ENCODE measurements around the gene MERTK. TPM values are rescaled to one million over a fixed set of nuclear protein-coding genes. Genes with fewer than 3 reads are reported as not detected.

Gene MERTK
- total RNA-seq, 1 donor from 2014 or later = 5.1 TPM

DNA sequence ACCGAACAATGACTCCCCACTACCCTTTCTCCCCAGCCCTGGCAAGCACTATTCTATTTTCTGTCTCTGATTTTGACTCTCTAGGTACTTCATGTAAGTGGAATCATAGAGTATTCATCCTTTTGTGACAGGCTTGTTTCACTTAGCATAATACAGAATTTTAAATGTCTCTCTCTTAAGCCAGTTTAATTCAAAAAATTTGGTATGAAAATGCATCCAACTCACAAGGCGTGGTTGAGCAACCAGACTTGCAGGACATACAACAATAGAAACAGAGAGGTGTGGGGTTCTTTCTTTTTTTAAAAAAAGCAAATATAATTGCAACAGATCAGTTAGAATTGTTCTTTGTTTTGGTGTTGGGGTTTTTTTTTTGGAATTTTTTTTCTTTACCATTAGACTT is 109.1 kb downstream of the MERTK start:
- H3K4me1 Mint-ChIP-seq (ENCODE audit: low read depth, unreplicated experiment) = no peaks in the 10 kb centered on the region
- H3K36me3 ChIP-seq (ENCODE audit: insufficient read depth, low read length) = no peaks in the 10 kb centered on the region
- H3K27ac Mint-ChIP-seq (ENCODE audit: unreplicated experiment) = no peak overlapping the region
- no peaks in the 10 kb centered on the region for H3K9me3 ChIP-seq (ENCODE audit: insufficient read depth, low read depth, low read length)
- no peak for TF ChIP-seq EZH2 (IDR thresholded peaks at IDR 0.05; ENCODE audit: insufficient read depth, low read length)
- TF ChIP-seq, protein P1, sequence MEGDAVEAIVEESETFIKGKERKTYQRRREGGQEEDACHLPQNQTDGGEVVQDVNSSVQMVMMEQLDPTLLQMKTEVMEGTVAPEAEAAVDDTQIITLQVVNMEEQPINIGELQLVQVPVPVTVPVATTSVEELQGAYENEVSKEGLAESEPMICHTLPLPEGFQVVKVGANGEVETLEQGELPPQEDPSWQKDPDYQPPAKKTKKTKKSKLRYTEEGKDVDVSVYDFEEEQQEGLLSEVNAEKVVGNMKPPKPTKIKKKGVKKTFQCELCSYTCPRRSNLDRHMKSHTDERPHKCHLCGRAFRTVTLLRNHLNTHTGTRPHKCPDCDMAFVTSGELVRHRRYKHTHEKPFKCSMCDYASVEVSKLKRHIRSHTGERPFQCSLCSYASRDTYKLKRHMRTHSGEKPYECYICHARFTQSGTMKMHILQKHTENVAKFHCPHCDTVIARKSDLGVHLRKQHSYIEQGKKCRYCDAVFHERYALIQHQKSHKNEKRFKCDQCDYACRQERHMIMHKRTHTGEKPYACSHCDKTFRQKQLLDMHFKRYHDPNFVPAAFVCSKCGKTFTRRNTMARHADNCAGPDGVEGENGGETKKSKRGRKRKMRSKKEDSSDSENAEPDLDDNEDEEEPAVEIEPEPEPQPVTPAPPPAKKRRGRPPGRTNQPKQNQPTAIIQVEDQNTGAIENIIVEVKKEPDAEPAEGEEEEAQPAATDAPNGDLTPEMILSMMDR (IDR thresholded peaks at IDR 0.05; ENCODE audit: insufficient read depth, low read depth, low read length) = no peak
- no peak overlapping the region for H3K4me3 Mint-ChIP-seq (ENCODE audit: unreplicated experiment)
- no peak overlapping the region for H3K27ac ChIP-seq (ENCODE audit: low read depth, low read length)
- no peaks in the 10 kb centered on the region for H3K27me3 Mint-ChIP-seq (ENCODE audit: low read depth, unreplicated experiment)
- H2AFZ ChIP-seq (ENCODE audit: low read depth, low read length) = no peak overlapping the region
- FAIRE-seq = no peak
- H3K4me1 ChIP-seq (ENCODE audit: insufficient read depth, low read length) = no peaks in the 10 kb centered on the region
- H3K27me3 ChIP-seq (ENCODE audit: insufficient read depth, low read length) = no peaks in the 10 kb centered on the region
- no peak overlapping the region for H3K9ac ChIP-seq (ENCODE audit: low read length)
- H3K79me2 ChIP-seq (ENCODE audit: insufficient read depth, low read length) = no peaks in the 10 kb centered on the region
- no peak overlapping the region for H3K4me3 ChIP-seq (ENCODE audit: insufficient read depth, low read depth, low read length)
- peaks cover 24% of the 10 kb centered on the region for H3K36me3 Mint-ChIP-seq (ENCODE audit: low read depth, unreplicated experiment)
- H3K4me2 ChIP-seq (ENCODE audit: low read length) = no peak overlapping the region
- no peaks in the 10 kb centered on the region for H4K20me1 ChIP-seq (ENCODE audit: insufficient read depth, low read length)
- DNase-seq (ENCODE audit: low read depth) = no peak
- H3K9me3 Mint-ChIP-seq (ENCODE audit: unreplicated experiment) = no peaks in the 10 kb centered on the region

DNA sequence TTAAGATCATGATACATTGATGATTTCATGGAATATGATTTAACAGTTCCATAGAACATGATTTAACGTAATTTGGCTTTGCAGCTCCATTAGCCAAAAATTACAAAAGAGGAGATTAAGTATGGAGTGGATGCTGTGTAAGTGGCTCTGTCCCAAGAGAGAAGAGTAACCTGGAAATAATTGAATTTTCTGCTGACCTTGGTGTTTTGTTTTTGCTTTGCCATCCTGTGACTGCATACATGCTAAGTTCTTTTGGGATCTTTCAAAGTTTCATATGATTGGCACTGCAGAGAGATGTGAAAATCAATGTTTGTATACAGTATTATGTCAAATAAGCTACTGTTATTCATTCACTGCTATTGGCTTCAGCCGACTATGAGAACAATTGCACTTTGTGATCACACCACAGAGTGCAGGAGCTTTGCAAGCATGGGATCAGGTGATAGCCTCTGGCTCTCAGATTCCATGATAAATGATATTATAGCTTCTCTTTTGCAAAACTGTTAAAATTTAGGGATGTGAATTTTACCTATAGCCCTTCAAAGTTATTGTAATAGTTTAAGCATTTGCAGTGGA is 110.6 kb downstream of the MERTK start:
- peaks cover 19% of the 10 kb centered on the region for H3K36me3 Mint-ChIP-seq (ENCODE audit: low read depth, unreplicated experiment)
- Histone ChIP-seq H3K36me3 (ENCODE audit: insufficient read depth, low read length) (no peaks in the 10 kb centered on the region), H3K27me3 (ENCODE audit: insufficient read depth, low read length) (no peaks in the 10 kb centered on the region), H4K20me1 (ENCODE audit: insufficient read depth, low read length) (no peaks in the 10 kb centered on the region), H3K9ac (ENCODE audit: low read length) (no peak overlapping the region), H3K27ac (ENCODE audit: low read depth, low read length) (no peak overlapping the region), H3K4me2 (ENCODE audit: low read length) (no peak overlapping the region), H3K4me1 (ENCODE audit: insufficient read depth, low read length) (no peaks in the 10 kb centered on the region), H3K4me3 (ENCODE audit: insufficient read depth, low read depth, low read length) (no peak overlapping the region), H3K9me3 (ENCODE audit: insufficient read depth, low read depth, low read length) (no peaks in the 10 kb centered on the region), H2AFZ (ENCODE audit: low read depth, low read length) (no peak overlapping the region), H3K79me2 (ENCODE audit: insufficient read depth, low read length) (no peaks in the 10 kb centered on the region)
- no peaks in the 10 kb centered on the region for H3K4me1 Mint-ChIP-seq (ENCODE audit: low read depth, unreplicated experiment)
- FAIRE-seq (no peak), DNase-seq (ENCODE audit: low read depth) (no peak)
- TF ChIP-seq, protein P1 (IDR thresholded peaks at IDR 0.05; ENCODE audit: insufficient read depth, low read depth, low read length) = no peak
- TF ChIP-seq EZH2 (IDR thresholded peaks at IDR 0.05; ENCODE audit: insufficient read depth, low read length) = no peak
- no peak overlapping the region for H3K4me3 Mint-ChIP-seq (ENCODE audit: unreplicated experiment)
- no peaks in the 10 kb centered on the region for H3K27me3 Mint-ChIP-seq (ENCODE audit: low read depth, unreplicated experiment)
- H3K27ac Mint-ChIP-seq (ENCODE audit: unreplicated experiment) = no peak overlapping the region
- H3K9me3 Mint-ChIP-seq (ENCODE audit: unreplicated experiment) = no peaks in the 10 kb centered on the region

DNA sequence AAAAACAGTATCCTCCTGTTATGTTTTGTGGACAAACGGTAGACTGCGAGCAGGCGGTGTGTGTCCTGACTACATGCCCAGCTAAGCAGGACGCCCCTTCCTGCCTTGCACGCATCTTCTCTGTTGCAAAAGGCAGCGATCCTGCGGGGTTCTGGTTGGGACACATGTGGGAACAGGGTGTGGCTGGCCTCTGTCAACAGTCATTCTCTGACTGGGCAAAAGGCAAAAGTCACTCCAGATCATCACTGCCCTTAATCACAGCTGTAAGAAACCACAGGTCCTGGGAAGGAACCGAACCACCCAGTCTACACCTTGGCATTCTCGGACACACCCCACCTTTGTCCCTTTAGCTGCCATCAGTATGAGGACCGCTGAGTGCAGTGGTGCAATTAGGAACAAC is 112.3 kb downstream of the MERTK start:
- FAIRE-seq (no peak), DNase-seq (ENCODE audit: low read depth) (no peak)
- no peak overlapping the region for H3K27ac Mint-ChIP-seq (ENCODE audit: unreplicated experiment)
- Histone ChIP-seq H2AFZ (ENCODE audit: low read depth, low read length) (no peak overlapping the region), H3K4me3 (ENCODE audit: insufficient read depth, low read depth, low read length) (no peak overlapping the region), H3K27ac (ENCODE audit: low read depth, low read length) (no peak overlapping the region), H3K36me3 (ENCODE audit: insufficient read depth, low read length) (no peaks in the 10 kb centered on the region), H3K4me1 (ENCODE audit: insufficient read depth, low read length) (no peaks in the 10 kb centered on the region), H3K79me2 (ENCODE audit: insufficient read depth, low read length) (no peaks in the 10 kb centered on the region), H3K4me2 (ENCODE audit: low read length) (no peak overlapping the region), H3K9me3 (ENCODE audit: insufficient read depth, low read depth, low read length) (no peaks in the 10 kb centered on the region), H3K27me3 (ENCODE audit: insufficient read depth, low read length) (no peaks in the 10 kb centered on the region), H3K9ac (ENCODE audit: low read length) (no peak overlapping the region), H4K20me1 (ENCODE audit: insufficient read depth, low read length) (no peaks in the 10 kb centered on the region)
- TF ChIP-seq EZH2 (IDR thresholded peaks at IDR 0.05; ENCODE audit: insufficient read depth, low read length) = no peak
- TF ChIP-seq, protein P1 (IDR thresholded peaks at IDR 0.05; ENCODE audit: insufficient read depth, low read depth, low read length) = no peak
- H3K9me3 Mint-ChIP-seq (ENCODE audit: unreplicated experiment) = no peaks in the 10 kb centered on the region
- no peak overlapping the region for H3K4me3 Mint-ChIP-seq (ENCODE audit: unreplicated experiment)
- no peaks in the 10 kb centered on the region for H3K27me3 Mint-ChIP-seq (ENCODE audit: low read depth, unreplicated experiment)
- H3K36me3 Mint-ChIP-seq (ENCODE audit: low read depth, unreplicated experiment) = peaks cover 21% of the 10 kb centered on the region
- no peaks in the 10 kb centered on the region for H3K4me1 Mint-ChIP-seq (ENCODE audit: low read depth, unreplicated experiment)

Measured in astrocyte (in vitro differentiated cells and primary cell).